ENCODE measurements around the gene POLR1H.

- TF ChIP-seq, protein P1, sequence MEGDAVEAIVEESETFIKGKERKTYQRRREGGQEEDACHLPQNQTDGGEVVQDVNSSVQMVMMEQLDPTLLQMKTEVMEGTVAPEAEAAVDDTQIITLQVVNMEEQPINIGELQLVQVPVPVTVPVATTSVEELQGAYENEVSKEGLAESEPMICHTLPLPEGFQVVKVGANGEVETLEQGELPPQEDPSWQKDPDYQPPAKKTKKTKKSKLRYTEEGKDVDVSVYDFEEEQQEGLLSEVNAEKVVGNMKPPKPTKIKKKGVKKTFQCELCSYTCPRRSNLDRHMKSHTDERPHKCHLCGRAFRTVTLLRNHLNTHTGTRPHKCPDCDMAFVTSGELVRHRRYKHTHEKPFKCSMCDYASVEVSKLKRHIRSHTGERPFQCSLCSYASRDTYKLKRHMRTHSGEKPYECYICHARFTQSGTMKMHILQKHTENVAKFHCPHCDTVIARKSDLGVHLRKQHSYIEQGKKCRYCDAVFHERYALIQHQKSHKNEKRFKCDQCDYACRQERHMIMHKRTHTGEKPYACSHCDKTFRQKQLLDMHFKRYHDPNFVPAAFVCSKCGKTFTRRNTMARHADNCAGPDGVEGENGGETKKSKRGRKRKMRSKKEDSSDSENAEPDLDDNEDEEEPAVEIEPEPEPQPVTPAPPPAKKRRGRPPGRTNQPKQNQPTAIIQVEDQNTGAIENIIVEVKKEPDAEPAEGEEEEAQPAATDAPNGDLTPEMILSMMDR (conservative IDR thresholded peaks at IDR 0.05; ENCODE audit: low read depth in 2 of 2) = no peak
- TF ChIP-seq EZH2 (IDR thresholded peaks at IDR 0.05; ENCODE audit: low read depth, unreplicated experiment) (no peak), POLR2AphosphoS5 (IDR thresholded peaks at IDR 0.05; ENCODE audit: low read depth) (no peak), EZH2phosphoT487 (IDR thresholded peaks at IDR 0.05; ENCODE audit: unreplicated experiment) (no peak), ETS1 (IDR thresholded peaks at IDR 0.05) (no peak), CREB1 (CRISPR knock-in tag; IDR thresholded peaks at IDR 0.05; ENCODE audit: low read depth) (no peak), ZNF114 (CRISPR knock-in tag; IDR thresholded peaks at IDR 0.05) (no peak), NANOG (IDR thresholded peaks at IDR 0.05; ENCODE audit: borderline replicate concordance) (no peak), JUNB (IDR thresholded peaks at IDR 0.05; ENCODE audit: unreplicated experiment) (no peak), ZNF331 (CRISPR knock-in tag; IDR thresholded peaks at IDR 0.05; ENCODE audit: low read depth) (no peak)
- TF ChIP-seq, protein P2, sequence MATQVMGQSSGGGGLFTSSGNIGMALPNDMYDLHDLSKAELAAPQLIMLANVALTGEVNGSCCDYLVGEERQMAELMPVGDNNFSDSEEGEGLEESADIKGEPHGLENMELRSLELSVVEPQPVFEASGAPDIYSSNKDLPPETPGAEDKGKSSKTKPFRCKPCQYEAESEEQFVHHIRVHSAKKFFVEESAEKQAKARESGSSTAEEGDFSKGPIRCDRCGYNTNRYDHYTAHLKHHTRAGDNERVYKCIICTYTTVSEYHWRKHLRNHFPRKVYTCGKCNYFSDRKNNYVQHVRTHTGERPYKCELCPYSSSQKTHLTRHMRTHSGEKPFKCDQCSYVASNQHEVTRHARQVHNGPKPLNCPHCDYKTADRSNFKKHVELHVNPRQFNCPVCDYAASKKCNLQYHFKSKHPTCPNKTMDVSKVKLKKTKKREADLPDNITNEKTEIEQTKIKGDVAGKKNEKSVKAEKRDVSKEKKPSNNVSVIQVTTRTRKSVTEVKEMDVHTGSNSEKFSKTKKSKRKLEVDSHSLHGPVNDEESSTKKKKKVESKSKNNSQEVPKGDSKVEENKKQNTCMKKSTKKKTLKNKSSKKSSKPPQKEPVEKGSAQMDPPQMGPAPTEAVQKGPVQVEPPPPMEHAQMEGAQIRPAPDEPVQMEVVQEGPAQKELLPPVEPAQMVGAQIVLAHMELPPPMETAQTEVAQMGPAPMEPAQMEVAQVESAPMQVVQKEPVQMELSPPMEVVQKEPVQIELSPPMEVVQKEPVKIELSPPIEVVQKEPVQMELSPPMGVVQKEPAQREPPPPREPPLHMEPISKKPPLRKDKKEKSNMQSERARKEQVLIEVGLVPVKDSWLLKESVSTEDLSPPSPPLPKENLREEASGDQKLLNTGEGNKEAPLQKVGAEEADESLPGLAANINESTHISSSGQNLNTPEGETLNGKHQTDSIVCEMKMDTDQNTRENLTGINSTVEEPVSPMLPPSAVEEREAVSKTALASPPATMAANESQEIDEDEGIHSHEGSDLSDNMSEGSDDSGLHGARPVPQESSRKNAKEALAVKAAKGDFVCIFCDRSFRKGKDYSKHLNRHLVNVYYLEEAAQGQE (IDR thresholded peaks at IDR 0.05; ENCODE audit: unreplicated experiment) = no peak
- TF ChIP-seq, protein P3, sequence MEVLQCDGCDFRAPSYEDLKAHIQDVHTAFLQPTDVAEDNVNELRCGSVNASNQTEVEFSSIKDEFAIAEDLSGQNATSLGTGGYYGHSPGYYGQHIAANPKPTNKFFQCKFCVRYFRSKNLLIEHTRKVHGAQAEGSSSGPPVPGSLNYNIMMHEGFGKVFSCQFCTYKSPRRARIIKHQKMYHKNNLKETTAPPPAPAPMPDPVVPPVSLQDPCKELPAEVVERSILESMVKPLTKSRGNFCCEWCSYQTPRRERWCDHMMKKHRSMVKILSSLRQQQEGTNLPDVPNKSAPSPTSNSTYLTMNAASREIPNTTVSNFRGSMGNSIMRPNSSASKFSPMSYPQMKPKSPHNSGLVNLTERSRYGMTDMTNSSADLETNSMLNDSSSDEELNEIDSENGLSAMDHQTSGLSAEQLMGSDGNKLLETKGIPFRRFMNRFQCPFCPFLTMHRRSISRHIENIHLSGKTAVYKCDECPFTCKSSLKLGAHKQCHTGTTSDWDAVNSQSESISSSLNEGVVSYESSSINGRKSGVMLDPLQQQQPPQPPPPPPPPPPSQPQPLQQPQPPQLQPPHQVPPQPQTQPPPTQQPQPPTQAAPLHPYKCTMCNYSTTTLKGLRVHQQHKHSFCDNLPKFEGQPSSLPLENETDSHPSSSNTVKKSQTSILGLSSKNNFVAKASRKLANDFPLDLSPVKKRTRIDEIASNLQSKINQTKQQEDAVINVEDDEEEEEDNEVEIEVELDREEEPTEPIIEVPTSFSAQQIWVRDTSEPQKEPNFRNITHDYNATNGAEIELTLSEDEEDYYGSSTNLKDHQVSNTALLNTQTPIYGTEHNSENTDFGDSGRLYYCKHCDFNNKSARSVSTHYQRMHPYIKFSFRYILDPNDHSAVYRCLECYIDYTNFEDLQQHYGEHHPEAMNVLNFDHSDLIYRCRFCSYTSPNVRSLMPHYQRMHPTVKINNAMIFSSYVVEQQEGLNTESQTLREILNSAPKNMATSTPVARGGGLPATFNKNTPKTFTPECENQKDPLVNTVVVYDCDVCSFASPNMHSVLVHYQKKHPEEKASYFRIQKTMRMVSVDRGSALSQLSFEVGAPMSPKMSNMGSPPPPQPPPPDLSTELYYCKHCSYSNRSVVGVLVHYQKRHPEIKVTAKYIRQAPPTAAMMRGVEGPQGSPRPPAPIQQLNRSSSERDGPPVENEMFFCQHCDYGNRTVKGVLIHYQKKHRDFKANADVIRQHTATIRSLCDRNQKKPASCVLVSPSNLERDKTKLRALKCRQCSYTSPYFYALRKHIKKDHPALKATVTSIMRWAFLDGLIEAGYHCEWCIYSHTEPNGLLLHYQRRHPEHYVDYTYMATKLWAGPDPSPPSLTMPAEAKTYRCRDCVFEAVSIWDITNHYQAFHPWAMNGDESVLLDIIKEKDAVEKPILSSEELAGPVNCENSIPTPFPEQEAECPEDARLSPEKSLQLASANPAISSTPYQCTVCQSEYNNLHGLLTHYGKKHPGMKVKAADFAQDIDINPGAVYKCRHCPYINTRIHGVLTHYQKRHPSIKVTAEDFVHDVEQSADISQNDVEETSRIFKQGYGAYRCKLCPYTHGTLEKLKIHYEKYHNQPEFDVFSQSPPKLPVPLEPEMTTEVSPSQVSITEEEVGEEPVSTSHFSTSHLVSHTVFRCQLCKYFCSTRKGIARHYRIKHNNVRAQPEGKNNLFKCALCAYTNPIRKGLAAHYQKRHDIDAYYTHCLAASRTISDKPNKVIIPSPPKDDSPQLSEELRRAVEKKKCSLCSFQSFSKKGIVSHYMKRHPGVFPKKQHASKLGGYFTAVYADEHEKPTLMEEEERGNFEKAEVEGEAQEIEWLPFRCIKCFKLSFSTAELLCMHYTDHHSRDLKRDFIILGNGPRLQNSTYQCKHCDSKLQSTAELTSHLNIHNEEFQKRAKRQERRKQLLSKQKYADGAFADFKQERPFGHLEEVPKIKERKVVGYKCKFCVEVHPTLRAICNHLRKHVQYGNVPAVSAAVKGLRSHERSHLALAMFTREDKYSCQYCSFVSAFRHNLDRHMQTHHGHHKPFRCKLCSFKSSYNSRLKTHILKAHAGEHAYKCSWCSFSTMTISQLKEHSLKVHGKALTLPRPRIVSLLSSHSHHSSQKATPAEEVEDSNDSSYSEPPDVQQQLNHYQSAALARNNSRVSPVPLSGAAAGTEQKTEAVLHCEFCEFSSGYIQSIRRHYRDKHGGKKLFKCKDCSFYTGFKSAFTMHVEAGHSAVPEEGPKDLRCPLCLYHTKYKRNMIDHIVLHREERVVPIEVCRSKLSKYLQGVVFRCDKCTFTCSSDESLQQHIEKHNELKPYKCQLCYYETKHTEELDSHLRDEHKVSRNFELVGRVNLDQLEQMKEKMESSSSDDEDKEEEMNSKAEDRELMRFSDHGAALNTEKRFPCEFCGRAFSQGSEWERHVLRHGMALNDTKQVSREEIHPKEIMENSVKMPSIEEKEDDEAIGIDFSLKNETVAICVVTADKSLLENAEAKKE (CRISPR knock-in tag; IDR thresholded peaks at IDR 0.05) = no peak
Observed at GRCh38 chr6:30063315-30063714, 2.2 kb downstream of the POLR1H start.

All from GM23338 (cell line).